ENCODE measurements around the gene ADNP2. TPM values are rescaled to one million over a fixed set of nuclear protein-coding genes. Genes with fewer than 3 reads are reported as not detected.

Gene ADNP2
- total and polyA plus RNA-seq, 12 donors = 4.6 to 12.4 (median 10.8) TPM

DNA sequence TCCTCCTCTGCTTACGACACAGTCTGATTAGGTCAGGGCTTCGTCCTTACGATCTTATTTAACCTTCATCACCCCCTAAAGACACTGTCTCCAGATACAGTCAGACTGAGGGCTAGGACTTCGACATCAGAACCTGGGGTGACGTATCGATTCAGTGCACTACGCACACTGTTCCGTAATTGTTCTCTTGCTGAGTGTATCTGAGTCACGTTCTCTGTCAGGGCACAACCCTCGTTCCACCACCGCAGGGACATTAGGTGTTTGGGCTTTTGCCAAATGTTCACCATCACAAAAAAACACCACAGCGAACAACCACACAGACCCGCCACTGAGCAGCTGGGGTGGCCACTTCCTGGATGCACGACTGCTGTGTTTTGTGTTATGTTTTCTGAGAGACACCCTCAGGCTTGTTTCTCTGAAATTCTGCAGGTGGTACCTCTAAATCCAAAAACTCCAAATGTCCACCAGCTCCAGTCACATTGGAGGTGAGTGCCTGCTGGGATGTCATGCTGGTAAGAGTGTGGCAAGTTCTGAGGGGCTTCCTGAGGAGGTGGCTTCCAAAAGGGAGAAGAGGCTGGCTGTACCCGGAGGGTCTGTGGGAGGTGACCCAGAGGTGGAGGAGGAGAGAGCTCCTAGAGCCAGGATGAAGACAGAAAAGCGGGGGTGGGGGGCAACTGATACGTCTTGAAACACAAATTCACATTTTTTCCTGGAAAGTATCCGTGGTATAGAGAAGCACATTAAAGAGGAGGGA, 66.6 kb downstream of the ADNP2 start:
- ATAC-seq = peak in 1 of 8 donors; percentile 22
- 81 to 89% methylated on average over 18 of the region's 18 CpGs for WGBS, 2 donors
- TF ChIP-seq, protein P1, sequence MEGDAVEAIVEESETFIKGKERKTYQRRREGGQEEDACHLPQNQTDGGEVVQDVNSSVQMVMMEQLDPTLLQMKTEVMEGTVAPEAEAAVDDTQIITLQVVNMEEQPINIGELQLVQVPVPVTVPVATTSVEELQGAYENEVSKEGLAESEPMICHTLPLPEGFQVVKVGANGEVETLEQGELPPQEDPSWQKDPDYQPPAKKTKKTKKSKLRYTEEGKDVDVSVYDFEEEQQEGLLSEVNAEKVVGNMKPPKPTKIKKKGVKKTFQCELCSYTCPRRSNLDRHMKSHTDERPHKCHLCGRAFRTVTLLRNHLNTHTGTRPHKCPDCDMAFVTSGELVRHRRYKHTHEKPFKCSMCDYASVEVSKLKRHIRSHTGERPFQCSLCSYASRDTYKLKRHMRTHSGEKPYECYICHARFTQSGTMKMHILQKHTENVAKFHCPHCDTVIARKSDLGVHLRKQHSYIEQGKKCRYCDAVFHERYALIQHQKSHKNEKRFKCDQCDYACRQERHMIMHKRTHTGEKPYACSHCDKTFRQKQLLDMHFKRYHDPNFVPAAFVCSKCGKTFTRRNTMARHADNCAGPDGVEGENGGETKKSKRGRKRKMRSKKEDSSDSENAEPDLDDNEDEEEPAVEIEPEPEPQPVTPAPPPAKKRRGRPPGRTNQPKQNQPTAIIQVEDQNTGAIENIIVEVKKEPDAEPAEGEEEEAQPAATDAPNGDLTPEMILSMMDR (IDR thresholded peaks at IDR 0.05) = no peak

DNA sequence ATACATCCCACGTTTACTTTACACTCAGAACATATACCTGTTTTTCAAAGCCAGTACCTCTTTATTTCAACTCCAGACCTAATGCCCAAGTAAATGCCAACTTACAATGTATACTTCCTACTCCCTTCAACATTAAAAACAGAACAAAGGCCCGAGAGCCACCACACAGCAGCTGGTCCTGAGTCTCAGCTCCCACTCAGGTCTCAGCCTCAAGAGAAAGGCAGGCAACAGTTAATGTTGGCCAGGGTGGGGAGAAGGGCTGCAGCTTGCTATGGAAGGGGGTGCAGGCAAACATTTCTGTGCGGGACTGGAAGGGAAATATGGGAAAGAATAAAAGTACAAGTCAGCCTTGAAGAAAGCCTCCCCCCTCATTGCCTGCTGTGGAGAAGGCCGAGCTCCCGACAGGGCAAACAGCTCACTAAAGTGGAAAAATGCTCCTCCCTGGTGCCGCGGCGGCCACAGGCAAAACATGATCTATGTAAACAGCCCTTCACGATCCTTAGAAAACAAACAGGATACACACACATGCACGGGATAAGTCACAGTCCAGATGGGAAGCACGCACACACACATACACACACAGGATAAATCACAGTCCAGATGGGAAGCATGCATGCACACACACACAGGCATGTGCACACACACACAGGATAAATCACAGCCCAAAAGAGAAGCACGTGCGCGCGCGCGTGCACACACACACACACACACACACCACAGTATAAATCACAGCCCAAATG, 67.4 kb downstream of the ADNP2 start:
- Histone ChIP-seq H3K27ac (no peak overlapping the region), H3K36me3 (no peaks in the 10 kb centered on the region), H3K9me3 (no peaks in the 10 kb centered on the region), H3K4me1 (peaks cover 0 to 4% (median under 1%) of the 10 kb centered on the region in 9 donors), H3K4me3 (no peak overlapping the region), H3K27me3 (peaks cover 0 to 5% (median 0%) of the 10 kb centered on the region in 7 donors)
- 76 to 81% methylated on average over 17 of the region's 17 CpGs for WGBS, 2 donors
- intact Hi-C loops (cut with DNase I) = no loop called here
- DNase-seq = no peak
- no peak for ATAC-seq
- TF ChIP-seq, protein P1 (IDR thresholded peaks at IDR 0.05) = no peak

More for the DNA sequence above, 66.6 kb downstream of the ADNP2 start:
- Histone ChIP-seq H3K36me3 (no peaks in the 10 kb centered on the region), H3K9me3 (no peaks in the 10 kb centered on the region), H3K27me3 (peaks cover 0 to 5% (median 0%) of the 10 kb centered on the region in 7 donors), H3K27ac (peak overlapping the region in 1 of 10 donors; percentile 10), H3K4me1 (peaks cover 0 to 11% (median 7%) of the 10 kb centered on the region in 9 donors), H3K4me3 (no peak overlapping the region)
- no peak for DNase-seq
- intact Hi-C loops (cut with DNase I) = loop anchor here in 1 of 10 donors (2.0 kb wide), 1 partner anchor 75 kb away; no protein-coding TSS in a partner anchor

DNA sequence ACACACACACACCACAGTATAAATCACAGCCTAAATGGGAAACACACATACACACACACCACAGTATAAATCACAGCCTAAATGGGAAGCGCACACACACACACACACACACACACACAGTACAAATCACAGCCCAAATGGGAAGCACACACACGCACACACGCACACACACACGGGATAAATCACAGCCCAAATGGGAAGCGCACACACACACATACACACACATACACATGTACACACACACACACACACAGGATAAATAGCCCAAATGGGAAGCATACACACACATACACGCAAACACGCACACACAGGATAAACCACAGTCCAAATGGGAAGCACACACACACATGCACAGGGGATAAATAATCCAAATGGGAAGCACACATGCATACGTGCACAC, 68.1 kb downstream of the ADNP2 start:
- Histone ChIP-seq H3K27ac (no peak overlapping the region), H3K36me3 (no peaks in the 10 kb centered on the region), H3K4me3 (no peak overlapping the region), H3K9me3 (no peaks in the 10 kb centered on the region), H3K4me1 (no peaks in the 10 kb centered on the region), H3K27me3 (peaks cover 0 to 4% (median 0%) of the 10 kb centered on the region in 7 donors)
- 87 to 91% methylated on average over 8 of the region's 8 CpGs for WGBS, 2 donors
- DNase-seq (no peak), ATAC-seq (no peak)
- intact Hi-C loops (cut with DNase I) = no loop called here
- TF ChIP-seq, protein P1 (IDR thresholded peaks at IDR 0.05) = no peak

DNA sequence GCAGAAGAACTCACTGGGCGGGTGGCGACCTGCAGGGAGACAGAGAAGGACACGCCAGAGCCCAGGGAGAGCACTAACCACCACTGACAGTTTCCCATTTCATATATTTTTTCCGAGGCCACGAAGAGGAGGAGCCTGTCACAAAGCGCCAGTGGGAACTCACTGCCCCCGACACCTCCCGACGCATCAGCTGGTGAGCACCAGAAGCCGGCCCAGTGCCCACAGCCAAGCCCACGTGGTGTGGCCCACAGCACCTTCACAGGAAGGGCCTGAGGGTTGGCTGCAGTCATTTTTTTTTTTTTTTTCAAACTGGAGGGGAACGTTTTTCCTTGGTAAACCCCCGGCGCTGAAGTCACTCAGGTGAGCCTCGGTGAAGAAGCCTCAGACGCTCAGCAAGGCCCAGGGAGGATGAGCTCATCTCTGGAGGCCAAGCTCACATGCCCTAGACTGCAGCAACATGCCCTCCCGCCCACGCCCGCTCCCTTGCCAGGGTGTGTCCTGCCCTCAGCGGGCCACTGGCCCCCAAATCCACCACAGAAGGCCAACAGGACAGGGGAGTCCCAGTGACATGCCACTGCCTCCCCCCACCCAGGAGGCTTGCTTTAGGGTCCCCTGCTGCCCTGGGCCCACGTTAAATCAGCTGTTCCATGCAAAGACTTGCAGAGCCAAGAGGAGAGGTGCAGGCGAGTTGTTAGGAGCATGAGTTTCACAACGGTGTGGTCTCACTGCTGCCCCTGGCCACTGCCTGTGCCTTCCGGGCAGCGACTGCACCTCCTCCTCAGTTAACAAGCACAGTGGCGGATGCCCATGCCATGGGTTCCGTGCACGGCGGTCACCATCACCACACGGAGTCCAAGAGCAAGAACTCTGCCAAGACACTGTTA, 70.1 kb downstream of the ADNP2 start:
- DNase-seq = no peak
- WGBS, 2 donors = 87 to 90% methylated on average over 30 of the region's 30 CpGs

More for the DNA sequence above, 70.1 kb downstream of the ADNP2 start:
- H3K4me1 ChIP-seq = no peaks in the 10 kb centered on the region
- TF ChIP-seq, protein P1 (IDR thresholded peaks at IDR 0.05) = no peak
- no peaks in the 10 kb centered on the region for H3K9me3 ChIP-seq
- H3K4me3 ChIP-seq = no peak overlapping the region
- no peaks in the 10 kb centered on the region for H3K36me3 ChIP-seq
- intact Hi-C loops (cut with DNase I) = no loop called here
- no peak overlapping the region for H3K27ac ChIP-seq
- no peak for ATAC-seq
- H3K27me3 ChIP-seq = peaks cover 0 to 3% (median 0%) of the 10 kb centered on the region in 7 donors

All from heart right ventricle (tissue), 16 donors.